ENCODE results near the gene ZNF439.
"Not testable (repeated sequence)": the region's sequence is repeated elsewhere in the genome, so short reads cannot be mapped to it uniquely, and the experiment has no call there.

The ZNF439 gene

GRCh38 chr19:11853358-11853757, 4.8 kb downstream of the ZNF439 start:
- TF ChIP-seq, protein P1, sequence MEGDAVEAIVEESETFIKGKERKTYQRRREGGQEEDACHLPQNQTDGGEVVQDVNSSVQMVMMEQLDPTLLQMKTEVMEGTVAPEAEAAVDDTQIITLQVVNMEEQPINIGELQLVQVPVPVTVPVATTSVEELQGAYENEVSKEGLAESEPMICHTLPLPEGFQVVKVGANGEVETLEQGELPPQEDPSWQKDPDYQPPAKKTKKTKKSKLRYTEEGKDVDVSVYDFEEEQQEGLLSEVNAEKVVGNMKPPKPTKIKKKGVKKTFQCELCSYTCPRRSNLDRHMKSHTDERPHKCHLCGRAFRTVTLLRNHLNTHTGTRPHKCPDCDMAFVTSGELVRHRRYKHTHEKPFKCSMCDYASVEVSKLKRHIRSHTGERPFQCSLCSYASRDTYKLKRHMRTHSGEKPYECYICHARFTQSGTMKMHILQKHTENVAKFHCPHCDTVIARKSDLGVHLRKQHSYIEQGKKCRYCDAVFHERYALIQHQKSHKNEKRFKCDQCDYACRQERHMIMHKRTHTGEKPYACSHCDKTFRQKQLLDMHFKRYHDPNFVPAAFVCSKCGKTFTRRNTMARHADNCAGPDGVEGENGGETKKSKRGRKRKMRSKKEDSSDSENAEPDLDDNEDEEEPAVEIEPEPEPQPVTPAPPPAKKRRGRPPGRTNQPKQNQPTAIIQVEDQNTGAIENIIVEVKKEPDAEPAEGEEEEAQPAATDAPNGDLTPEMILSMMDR (IDR thresholded peaks at IDR 0.05; ENCODE audit: insufficient read depth, low read depth, low read length, missing control alignments) = no peak
- DNase-seq (ENCODE audit: low read depth) = no peak
- H3K4me3 ChIP-seq (ENCODE audit: low read depth, low read length) = no peak overlapping the region

DNA sequence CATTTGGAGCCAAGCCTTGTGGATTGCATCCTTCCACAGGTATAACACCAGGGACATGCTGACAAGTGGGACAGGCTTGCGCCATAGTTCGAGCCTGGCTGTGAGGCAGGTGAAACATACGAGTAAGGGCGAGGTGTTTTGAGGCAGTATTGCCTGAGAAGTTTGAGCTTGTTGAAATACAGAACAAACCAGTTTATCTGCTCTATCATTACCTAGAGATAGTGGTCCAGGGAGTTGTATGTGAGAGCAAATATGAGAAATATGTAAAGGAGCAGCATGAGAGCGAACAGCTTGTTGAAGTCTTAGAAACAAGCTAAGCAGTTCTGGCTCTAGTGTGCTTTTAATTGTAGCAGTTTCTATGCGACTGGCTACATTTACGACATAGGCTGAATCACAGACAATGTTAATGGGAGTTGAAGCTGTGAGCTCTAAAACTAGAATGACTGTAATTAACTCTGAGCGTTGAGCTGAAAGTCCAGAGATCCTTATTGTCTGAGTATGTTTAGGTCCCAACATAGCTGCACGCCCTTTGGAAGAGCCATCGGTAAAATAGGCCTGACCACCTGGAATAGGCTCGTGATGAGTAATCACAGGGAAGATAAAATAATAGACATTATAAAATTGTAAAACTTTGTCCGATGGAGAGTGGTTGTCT, 8.2 kb downstream of the ZNF439 start:
- no peak overlapping the region for H3K4me3 ChIP-seq (ENCODE audit: low read depth, low read length)
- DNase-seq (ENCODE audit: low read depth) = no peak
- TF ChIP-seq, protein P1 (IDR thresholded peaks at IDR 0.05; ENCODE audit: insufficient read depth, low read depth, low read length, missing control alignments) = no peak

DNA sequence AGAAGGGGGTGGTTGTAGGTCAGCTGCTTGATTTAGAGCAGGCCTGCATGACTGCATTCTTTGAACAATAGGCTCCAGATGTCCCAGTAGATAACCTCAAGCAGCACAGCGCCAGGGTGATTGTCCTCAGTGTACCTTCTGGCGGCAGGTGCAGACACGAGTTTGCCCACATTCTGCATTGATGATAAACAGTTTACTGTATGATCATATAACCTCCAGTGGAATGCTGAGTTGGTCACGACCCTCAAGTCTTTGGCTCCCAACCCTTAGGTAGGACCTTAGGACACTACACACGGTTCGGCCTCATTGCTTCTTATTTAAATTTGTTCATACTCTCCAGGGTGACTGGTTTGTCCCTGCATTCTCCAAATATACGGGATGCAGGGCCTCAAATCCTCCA, 12.2 kb downstream of the ZNF439 start:
- TF ChIP-seq, protein P1 (IDR thresholded peaks at IDR 0.05; ENCODE audit: insufficient read depth, low read depth, low read length, missing control alignments) = no peak
- no peak for DNase-seq (ENCODE audit: low read depth)
- no peak overlapping the region for H3K4me3 ChIP-seq (ENCODE audit: low read depth, low read length)

- no peak overlapping the region for H3K4me3 ChIP-seq (ENCODE audit: low read depth, low read length)
- DNase-seq (ENCODE audit: low read depth) = no peak
- TF ChIP-seq, protein P1 (IDR thresholded peaks at IDR 0.05; ENCODE audit: insufficient read depth, low read depth, low read length, missing control alignments) = no peak
Observed at GRCh38 chr19:11861301-11861700, 12.8 kb downstream of the ZNF439 start.

- H3K4me3 ChIP-seq (ENCODE audit: low read depth, low read length); DNase-seq (ENCODE audit: low read depth): not testable (repeated sequence)
Observed at GRCh38 chr19:11867766-11868165, 19.2 kb downstream of the ZNF439 start.

DNA sequence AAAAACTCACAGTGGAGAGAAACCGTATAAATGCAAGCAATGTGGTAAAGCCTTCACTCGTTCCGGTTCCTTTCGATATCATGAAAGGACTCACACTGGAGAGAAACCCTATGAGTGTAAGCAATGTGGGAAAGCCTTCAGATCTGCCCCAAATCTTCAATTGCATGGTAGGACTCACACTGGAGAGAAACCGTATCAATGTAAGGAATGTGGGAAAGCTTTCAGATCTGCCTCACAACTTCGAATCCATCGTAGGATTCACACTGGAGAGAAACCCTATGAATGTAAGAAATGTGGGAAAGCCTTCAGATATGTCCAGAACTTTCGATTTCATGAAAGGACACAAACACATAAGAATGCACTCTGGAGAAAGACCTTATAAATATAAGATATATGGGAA, 19.7 kb downstream of the ZNF439 start:
- H3K4me3 ChIP-seq (ENCODE audit: low read depth, low read length) = no peak overlapping the region
- TF ChIP-seq, protein P1 (IDR thresholded peaks at IDR 0.05; ENCODE audit: insufficient read depth, low read depth, low read length, missing control alignments) = no peak
- DNase-seq (ENCODE audit: low read depth) = no peak

DNA sequence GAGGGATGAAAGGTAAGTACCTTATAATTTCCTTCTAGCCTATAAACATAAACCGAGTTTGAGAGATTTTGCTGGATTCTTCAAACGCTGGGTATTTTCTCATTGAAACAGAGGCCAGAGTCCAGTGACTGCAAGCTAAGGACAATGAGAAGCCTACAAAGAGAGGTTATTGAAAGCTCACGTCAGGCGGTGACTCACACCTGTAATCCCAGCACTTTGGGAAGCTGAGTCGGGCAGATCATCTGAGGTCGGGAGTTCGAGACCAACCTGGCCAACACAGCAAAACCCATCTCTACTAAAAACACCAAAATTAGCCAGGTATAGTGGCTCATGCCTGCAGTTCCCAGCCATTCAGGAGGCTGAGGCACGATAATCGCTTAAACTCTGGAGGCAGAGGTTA, 24.1 kb downstream of the ZNF439 start:
- DNase-seq (ENCODE audit: low read depth) = no peak
- H3K4me3 ChIP-seq (ENCODE audit: low read depth, low read length) = no peak overlapping the region
- TF ChIP-seq, protein P1 (IDR thresholded peaks at IDR 0.05; ENCODE audit: insufficient read depth, low read depth, low read length, missing control alignments) = no peak

All from GM12865 (cell line).